ENCODE data around the gene GTSF1L. TPM values are rescaled to one million over a fixed set of nuclear protein-coding genes. Genes with fewer than 3 reads are reported as not detected.

Gene GTSF1L
- total RNA-seq, 1 experiment from 2014 or later, result not detected

DNA sequence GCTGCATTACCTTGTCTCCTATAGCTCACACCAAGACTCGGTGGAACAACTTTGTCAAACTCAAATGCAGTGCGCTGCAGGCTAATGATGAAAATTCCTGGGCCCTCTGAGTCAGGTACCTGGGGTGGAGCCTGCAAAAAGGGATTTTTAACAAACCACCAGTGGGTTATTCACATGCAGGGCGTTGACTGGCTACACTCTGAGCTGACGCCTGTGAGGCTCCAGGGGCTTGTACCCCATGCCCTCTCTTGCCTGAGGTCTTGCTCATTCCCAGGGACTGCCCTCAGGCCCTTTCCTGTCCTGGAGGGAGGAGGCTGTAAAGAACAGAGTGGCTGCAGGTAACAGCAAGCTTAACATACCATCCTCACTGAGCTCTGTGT lies 9.2 kb downstream of the GTSF1L start:
- Histone ChIP-seq H3K27ac (ENCODE audit: insufficient read length, low read depth, low read length) (no peak overlapping the region), H3K23ac (ENCODE audit: insufficient read length, low read depth, low read length) (no peak overlapping the region), H3K56ac (ENCODE audit: insufficient read length, low read depth, low read length) (no peak overlapping the region), H4K20me1 (ENCODE audit: control insufficient read depth, insufficient read depth, insufficient read length) (no peaks in the 10 kb centered on the region), H3K14ac (ENCODE audit: insufficient read depth, low read length) (no peak overlapping the region), H3K18ac (ENCODE audit: insufficient read length, low read depth, low read length) (no peak overlapping the region), H2BK15ac (ENCODE audit: low read depth, low read length) (no peak overlapping the region), H2AK5ac (ENCODE audit: insufficient read length, low read length) (no peak overlapping the region), H3K4ac (ENCODE audit: low read depth, low read length) (no peak overlapping the region), H3K9ac (ENCODE audit: extremely low read depth, insufficient read length, low read length) (no peak overlapping the region), H2BK12ac (ENCODE audit: insufficient read length, low read depth, low read length) (no peak overlapping the region), H3K27me3 (ENCODE audit: insufficient read depth, low read length) (no peaks in the 10 kb centered on the region), H3K9me3 (ENCODE audit: control insufficient read depth, low read depth, low read length) (no peaks in the 10 kb centered on the region), H3T11ph (ENCODE audit: low read length) (no peak overlapping the region), H2BK20ac (ENCODE audit: low read depth, low read length, poor library complexity, severe bottlenecking) (no peak overlapping the region), H2AFZ (ENCODE audit: low read length) (no peak overlapping the region), H4K91ac (ENCODE audit: insufficient read length, low read depth, low read length) (no peak overlapping the region), H3K4me1 (ENCODE audit: insufficient read depth, low read length) (no peaks in the 10 kb centered on the region), H3K23me2 (ENCODE audit: insufficient read length, low read depth, low read length, poor library complexity, severe bottlenecking) (no peaks in the 10 kb centered on the region), H4K8ac (replicated peaks; ENCODE audit: insufficient read length, low read depth, low read length) (no peak overlapping the region), H3K79me2 (ENCODE audit: insufficient read depth, low read length) (no peaks in the 10 kb centered on the region), H3K4me2 (ENCODE audit: insufficient read depth, insufficient read length, low read length) (no peak overlapping the region), H2BK120ac (ENCODE audit: low read depth, low read length, poor library complexity, severe bottlenecking) (no peak overlapping the region), H3K79me1 (ENCODE audit: insufficient read depth, low read depth, low read length, poor library complexity, severe bottlenecking) (no peaks in the 10 kb centered on the region), H2BK5ac (ENCODE audit: insufficient read length, low read length) (no peak overlapping the region), H4K5ac (ENCODE audit: insufficient read length, low read depth, low read length) (no peak overlapping the region)
- H3K4me3 Mint-ChIP-seq, result no peak overlapping the region
- H3K4me1 Mint-ChIP-seq, result peaks cover 8 to 14% of the 10 kb centered on the region in 2 experiments
- no peaks in the 10 kb centered on the region for H3K9me3 Mint-ChIP-seq
- no peak for DNase-seq
- no peak for TF ChIP-seq CTCF (conservative IDR thresholded peaks at IDR 0.05)
- peaks cover 32 to 51% (median 45%) of the 10 kb centered on the region in 3 experiments for H3K36me3 Mint-ChIP-seq (ENCODE audit: insufficient read depth in 1 of 3, low read depth in 3 of 3)
- peaks cover 3% of the 10 kb centered on the region for H3K27me3 Mint-ChIP-seq (ENCODE audit: low read depth)
- no peak overlapping the region; a peak in 1 of 7 replicates for H3K27ac Mint-ChIP-seq
- no CpG with 5 or more reads among the region's 4 CpGs for WGBS (ENCODE audit: extremely low coverage, insufficient read length, low lambda C conversion rate)
